ENCODE measurements around the gene STIM1. TPM values are rescaled to one million over a fixed set of nuclear protein-coding genes. Genes with fewer than 3 reads are reported as not detected.

Gene STIM1
- total RNA-seq, 1 donor from 2014 or later, result 16.5 TPM

DNA sequence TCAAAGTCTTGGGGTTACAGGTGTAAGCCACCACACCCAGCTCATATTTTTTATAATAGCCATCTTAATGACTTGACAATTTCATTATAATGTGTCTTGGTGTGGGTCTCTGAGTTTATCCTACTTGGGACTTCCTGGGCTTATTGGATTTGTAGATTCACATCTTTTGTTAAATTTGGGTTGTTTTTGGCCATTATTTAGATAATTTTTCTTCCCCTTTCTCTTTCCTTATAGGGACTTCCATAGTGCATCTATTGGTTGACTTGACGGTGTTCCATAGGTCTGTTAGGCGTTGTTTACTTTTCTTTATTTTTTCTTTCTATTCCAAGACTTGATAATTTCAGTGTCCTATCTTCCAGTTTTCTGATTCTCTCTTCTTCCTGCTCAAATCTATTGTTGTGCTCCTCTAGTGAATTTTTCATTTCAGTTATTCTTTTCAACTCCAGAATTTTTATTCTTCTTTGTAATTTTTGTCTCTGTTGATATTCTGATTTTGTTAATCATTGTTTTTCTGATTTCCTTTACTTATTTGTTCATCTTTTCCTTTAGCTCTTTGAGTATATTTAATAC is 284.7 kb downstream of the STIM1 start:
- H3K4me3 ChIP-seq (ENCODE audit: low read depth, low read length), result no peak overlapping the region
- DNase-seq (ENCODE audit: low read depth), result no peak
- TF ChIP-seq, protein P1, sequence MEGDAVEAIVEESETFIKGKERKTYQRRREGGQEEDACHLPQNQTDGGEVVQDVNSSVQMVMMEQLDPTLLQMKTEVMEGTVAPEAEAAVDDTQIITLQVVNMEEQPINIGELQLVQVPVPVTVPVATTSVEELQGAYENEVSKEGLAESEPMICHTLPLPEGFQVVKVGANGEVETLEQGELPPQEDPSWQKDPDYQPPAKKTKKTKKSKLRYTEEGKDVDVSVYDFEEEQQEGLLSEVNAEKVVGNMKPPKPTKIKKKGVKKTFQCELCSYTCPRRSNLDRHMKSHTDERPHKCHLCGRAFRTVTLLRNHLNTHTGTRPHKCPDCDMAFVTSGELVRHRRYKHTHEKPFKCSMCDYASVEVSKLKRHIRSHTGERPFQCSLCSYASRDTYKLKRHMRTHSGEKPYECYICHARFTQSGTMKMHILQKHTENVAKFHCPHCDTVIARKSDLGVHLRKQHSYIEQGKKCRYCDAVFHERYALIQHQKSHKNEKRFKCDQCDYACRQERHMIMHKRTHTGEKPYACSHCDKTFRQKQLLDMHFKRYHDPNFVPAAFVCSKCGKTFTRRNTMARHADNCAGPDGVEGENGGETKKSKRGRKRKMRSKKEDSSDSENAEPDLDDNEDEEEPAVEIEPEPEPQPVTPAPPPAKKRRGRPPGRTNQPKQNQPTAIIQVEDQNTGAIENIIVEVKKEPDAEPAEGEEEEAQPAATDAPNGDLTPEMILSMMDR (conservative IDR thresholded peaks at IDR 0.05; ENCODE audit: low read depth, low read length), result no peak

Other genes with a start within 250 kb of the STIM1 start
- gene ART5, start 213.7 kb upstream of the STIM1 start, total RNA-seq, result 0.51 and 1.6 TPM in 2 replicates
- not detected in 2 replicates for gene ART1, start 210.5 kb upstream of the STIM1 start, total RNA-seq
- gene CHRNA10, start 184.3 kb upstream of the STIM1 start, total RNA-seq, result 0.23 and 0.65 TPM in 2 replicates
- 74.8 and 104 TPM in 2 replicates for gene NUP98, start 58.1 kb upstream of the STIM1 start, total RNA-seq
- gene PGAP2, start 47.1 kb upstream of the STIM1 start, total RNA-seq, result 14.1 and 27.9 TPM in 2 replicates
- gene RHOG, start 14.7 kb upstream of the STIM1 start, total RNA-seq, result 43.8 and 47.3 TPM in 2 replicates
- gene RRM1, start 239.1 kb downstream of the STIM1 start, total RNA-seq, result 128 and 174 TPM in 2 replicates